Activated naive CD8-positive, alpha-beta T cell treated with anti-CD3 and anti-CD28 coated beads, Interleukin-2, amount 50 U/mL, for 24 hours (primary cell): ENCODE data around the gene NLRP1.
"Not testable (repeated sequence)": the region's sequence is repeated elsewhere in the genome, so short reads cannot be mapped to it uniquely, and the experiment has no call there.

Experiments used
- ATAC-seq: fragments of 150-1000 bp; cut with Tn5 transposase; one replicate; pipeline ENCODE4 v1.10.0; 2021
- DNase-seq: peaks from one replicate; pipeline ENCODE4 v3.0.0; 2021
- H3K27ac Mint-ChIP-seq: one replicate; pipeline ENCODE4 v1.8.0; 2021; ENCODE audit warnings: mild to moderate bottlenecking, mixed read lengths
- H3K27me3 Mint-ChIP-seq: one replicate; pipeline ENCODE4 v1.8.0; 2021; ENCODE audit warnings: mixed read lengths
- H3K36me3 Mint-ChIP-seq: one replicate; pipeline ENCODE4 v1.8.0; 2021; ENCODE audit warnings: low read depth, mixed read lengths
- H3K4me1 Mint-ChIP-seq: one replicate; pipeline ENCODE4 v1.8.0; 2021; ENCODE audit warnings: mixed read lengths
- H3K4me3 Mint-ChIP-seq: one replicate; pipeline ENCODE4 v1.8.0; 2021; ENCODE audit warnings: mild to moderate bottlenecking, moderate library complexity, mixed read lengths
- H3K9me3 Mint-ChIP-seq: one replicate; pipeline ENCODE4 v1.8.0; 2021; ENCODE audit warnings: mixed read lengths

The NLRP1 gene

DNA sequence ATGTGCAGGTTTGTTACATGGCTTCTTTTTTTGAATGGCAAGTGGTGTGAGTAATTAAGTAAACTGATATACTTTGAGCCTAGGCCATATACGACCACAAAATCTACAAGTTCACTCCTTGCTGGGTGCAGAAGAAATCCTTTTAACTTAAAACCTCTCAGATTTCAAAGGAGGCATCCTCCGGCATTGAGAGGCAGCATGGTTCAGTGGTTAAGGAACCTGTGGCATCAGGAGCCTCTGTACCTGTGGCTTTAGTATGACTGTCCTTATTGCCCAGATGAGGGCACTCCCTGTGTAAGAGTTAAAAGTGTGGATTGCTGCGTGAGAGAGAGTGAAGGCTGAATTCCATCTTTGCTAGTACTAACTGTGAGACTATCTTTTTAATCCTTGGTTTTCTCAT lies 3.3 kb downstream of the NLRP1 start:
- Mint-ChIP-seq H3K4me3 (no peak overlapping the region), H3K9me3 (peaks cover 7% of the 10 kb centered on the region), H3K4me1 (peaks cover 77% of the 10 kb centered on the region), H3K36me3 (peaks cover 40% of the 10 kb centered on the region), H3K27ac (no peak overlapping the region), H3K27me3 (no peaks in the 10 kb centered on the region)
- DNase-seq, result no peak
- ATAC-seq, result no peak

DNA sequence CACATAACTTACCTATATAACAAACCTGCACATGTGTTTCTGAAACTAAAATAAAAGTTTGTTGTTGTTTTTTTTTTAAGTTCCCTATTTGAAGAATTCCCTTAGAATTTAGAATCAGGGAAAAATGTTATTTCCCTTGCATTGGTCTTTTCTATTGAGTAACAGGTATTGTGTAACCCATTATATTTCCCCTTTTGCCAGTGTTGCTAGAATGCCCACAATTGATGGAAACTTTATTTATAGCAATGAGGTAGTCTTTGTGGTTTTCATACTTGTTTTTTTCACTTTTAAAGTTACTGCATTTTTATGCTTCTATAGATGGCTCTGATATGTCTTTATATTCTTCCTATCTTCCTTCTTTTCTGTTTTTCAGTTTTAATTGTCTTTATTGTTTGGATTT lies 3.9 kb downstream of the NLRP1 start:
- Mint-ChIP-seq H3K9me3 (peaks cover 7% of the 10 kb centered on the region), H3K27me3 (no peaks in the 10 kb centered on the region), H3K36me3 (peaks cover 42% of the 10 kb centered on the region), H3K4me3 (no peak overlapping the region), H3K27ac (peak overlapping the region; percentile 8), H3K4me1 (peaks cover 76% of the 10 kb centered on the region)
- ATAC-seq (no peak), DNase-seq (no peak)

DNA sequence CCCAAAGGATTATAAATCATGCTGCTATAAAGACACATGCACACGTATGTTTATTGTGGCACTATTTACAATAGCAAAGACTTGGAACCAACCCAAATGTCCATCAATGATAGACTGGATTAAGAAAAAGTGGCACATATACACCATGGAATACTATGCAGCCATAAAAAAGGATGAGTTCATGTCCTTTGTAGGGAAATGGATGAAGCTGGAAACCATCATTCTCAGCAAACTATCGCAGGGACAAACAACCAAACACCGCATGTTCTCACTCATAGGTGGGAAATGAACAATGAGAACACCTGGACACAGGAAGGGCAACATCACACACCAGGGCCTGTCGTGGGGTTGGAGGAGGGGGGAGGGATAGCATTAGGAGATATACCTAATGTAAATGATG lies 5.5 kb downstream of the NLRP1 start:
- H3K27me3 Mint-ChIP-seq, DNase-seq, ATAC-seq, H3K4me3 Mint-ChIP-seq, H3K9me3 Mint-ChIP-seq, H3K27ac Mint-ChIP-seq: not testable (repeated sequence)
- peaks cover 51% of the 10 kb centered on the region for H3K36me3 Mint-ChIP-seq
- peaks cover 64% of the 10 kb centered on the region for H3K4me1 Mint-ChIP-seq

DNA sequence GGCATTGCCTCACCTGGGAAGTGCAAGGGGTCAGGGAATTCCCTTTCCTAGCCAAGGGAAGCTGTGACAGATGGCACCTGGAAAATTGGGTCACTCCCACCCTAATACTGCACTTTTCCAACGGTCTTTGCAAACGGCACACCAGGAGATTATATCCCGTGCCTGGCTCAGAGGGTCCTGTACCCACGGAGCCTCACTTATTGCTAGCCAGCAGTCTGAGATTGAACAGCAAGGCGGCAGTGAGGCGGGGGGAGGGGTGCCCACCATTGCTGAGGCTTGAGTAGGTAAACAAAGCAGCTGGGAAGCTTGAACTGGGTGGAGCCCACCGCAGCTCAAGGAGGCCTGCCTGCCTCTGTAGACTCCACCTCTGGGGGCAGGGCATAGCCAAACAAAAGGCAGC lies 11.3 kb downstream of the NLRP1 start:
- not testable (repeated sequence) for H3K4me3 Mint-ChIP-seq, ATAC-seq, H3K27me3 Mint-ChIP-seq, DNase-seq, H3K27ac Mint-ChIP-seq, H3K9me3 Mint-ChIP-seq
- Mint-ChIP-seq H3K36me3 (peaks cover 58% of the 10 kb centered on the region), H3K4me1 (peaks cover 45% of the 10 kb centered on the region)

DNA sequence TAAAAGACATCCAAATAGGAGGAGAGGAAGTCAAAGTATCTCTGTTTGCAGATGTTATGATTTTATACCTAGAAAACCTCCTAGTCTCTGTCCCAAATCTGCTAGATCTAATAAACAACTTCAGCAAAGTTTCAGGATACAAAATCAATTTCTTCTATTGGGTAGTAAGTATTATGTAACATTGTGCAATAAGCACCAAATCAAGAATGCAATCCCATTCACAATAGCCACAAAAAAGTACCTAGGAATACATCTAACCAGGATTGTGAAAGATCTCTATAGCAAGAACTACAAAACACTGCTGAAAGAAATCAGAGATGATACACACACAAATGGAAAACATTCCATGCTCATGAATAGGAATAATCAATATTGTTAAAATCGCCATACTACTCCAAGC lies 13.0 kb downstream of the NLRP1 start:
- Mint-ChIP-seq H3K4me3 (no peak overlapping the region), H3K4me1 (peaks cover 37% of the 10 kb centered on the region), H3K27me3 (no peaks in the 10 kb centered on the region), H3K27ac (no peak overlapping the region), H3K36me3 (peaks cover 60% of the 10 kb centered on the region), H3K9me3 (no peaks in the 10 kb centered on the region)
- DNase-seq, result no peak
- ATAC-seq, result no peak

DNA sequence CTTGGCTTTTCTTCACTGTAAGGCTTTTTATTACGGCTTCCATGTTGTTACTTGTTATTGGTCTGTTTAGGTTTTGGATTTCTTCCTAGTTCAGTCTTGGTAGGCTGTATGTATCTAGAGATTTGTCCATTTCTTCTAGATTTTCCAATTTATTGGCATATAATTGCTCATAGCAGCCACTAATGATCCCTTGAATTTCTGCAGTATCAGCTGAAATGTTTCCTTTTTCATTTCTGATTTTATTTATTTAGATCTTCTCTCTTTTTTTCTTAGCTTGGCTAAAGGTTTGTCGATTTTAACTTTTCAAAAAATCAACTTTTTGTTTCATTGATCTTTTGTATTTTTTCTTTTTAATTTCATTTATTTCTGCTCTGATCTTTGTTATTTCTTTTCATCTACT lies 18.5 kb downstream of the NLRP1 start:
- ATAC-seq (no peak), DNase-seq (no peak)
- Mint-ChIP-seq H3K36me3 (peaks cover 28% of the 10 kb centered on the region), H3K27me3 (no peaks in the 10 kb centered on the region), H3K4me3 (no peak overlapping the region), H3K4me1 (peaks cover 35% of the 10 kb centered on the region), H3K27ac (no peak overlapping the region), H3K9me3 (peaks cover 9% of the 10 kb centered on the region)

DNA sequence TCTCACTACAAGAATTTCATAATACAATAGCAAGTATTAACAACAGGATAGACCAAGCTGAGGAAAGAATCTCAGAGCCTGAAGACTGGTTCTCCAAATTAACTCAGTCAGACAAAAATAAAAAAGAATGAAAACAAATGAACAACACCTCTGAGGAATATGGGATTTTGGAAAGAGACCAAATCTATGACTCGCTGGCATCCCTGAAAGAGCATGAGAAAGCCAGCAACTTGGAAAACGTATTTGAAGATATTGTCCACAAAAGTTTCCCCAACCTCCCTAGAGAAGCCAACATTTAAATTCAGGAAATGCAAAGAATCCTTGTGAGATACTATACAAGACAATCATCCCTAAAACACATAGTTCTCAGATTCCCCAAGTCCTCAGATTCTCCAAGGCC lies 20.9 kb downstream of the NLRP1 start:
- Mint-ChIP-seq H3K27me3 (no peaks in the 10 kb centered on the region), H3K4me1 (peaks cover 22% of the 10 kb centered on the region), H3K27ac (no peak overlapping the region), H3K9me3 (peaks cover 9% of the 10 kb centered on the region), H3K36me3 (peaks cover 27% of the 10 kb centered on the region), H3K4me3 (no peak overlapping the region)
- no peak for DNase-seq
- ATAC-seq, result no peak

DNA sequence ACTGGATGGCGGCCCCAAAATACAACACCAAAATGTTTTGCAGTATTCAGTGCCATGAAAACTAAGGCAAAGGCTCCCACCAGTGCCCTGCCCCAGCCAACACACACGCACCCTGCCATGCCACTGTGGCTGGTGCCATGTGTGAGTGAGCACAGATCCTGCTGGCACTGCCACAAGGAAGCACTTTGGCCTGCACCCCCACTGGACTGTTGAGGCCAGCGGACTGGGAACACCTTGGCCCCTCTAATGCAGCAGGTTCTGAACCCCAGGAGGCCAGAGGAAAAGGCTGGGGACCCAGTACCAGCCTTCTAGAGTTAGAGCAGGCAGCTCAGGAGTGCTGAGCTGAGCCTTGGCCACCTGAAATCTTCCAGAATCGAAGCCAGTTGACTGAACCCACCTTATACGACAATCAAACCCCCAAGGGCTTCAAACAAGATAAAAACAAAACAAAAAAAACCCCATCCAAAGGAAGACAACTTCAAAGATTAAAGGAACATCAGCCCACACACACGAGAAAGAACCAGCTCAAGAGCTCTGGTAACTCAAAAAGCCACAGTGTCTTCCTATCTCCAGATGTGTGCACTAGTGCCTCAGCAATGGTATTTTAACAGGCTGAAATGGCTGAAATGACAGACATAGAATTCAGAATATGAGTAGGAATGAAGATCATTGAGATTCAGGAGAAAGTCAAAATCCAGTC lies 21.5 kb downstream of the NLRP1 start:
- H3K4me3 Mint-ChIP-seq, result no peak overlapping the region
- peaks cover 9% of the 10 kb centered on the region for H3K9me3 Mint-ChIP-seq
- H3K36me3 Mint-ChIP-seq, result peaks cover 27% of the 10 kb centered on the region
- H3K27me3 Mint-ChIP-seq, result no peaks in the 10 kb centered on the region
- no peak for DNase-seq
- ATAC-seq, result no peak
- H3K4me1 Mint-ChIP-seq, result peaks cover 22% of the 10 kb centered on the region
- peak overlapping the region; percentile 79 for H3K27ac Mint-ChIP-seq

DNA sequence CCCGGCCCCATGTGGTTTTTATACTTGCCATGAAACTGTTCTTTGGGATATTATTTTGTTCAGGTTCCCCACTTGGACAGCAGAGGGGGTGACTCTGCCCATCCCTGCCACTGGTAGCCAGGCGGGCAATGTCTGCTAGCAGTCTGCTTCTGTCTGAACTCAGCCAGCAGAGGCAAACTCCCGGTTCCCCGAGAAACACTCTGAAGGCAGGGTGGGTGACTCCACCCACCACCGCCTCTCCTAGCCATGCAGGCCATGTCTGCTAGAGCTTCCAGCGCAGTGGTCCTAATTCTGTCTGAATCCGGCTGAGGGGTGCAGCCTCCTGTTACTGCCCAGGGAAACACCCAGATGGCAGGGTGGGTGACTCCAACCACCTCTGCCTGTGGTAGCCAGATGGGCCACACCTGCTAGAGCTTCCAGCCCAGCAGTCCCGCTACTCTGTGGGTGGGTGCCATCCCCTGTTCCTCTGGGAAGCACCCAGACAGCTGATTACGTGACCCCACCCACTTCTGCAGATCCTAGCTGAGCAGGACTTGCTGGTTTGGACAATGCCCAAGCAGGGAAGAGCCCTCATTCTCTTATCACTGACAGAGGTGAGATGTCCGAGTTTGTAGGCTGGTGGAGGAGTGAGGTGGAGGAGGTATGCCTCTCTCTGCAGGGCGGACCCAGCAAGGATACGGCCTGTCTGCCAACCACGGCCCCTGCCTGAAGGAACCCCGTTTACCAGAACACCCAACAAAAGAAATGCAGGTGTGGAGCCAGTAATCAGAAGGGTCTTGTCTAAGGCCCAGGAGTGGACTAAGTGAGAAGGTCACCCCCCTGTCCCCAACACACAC lies 22.4 kb downstream of the NLRP1 start:
- DNase-seq (no peak), ATAC-seq (no peak)
- H3K27ac Mint-ChIP-seq, result no peak overlapping the region
- H3K36me3 Mint-ChIP-seq, result peaks cover 25% of the 10 kb centered on the region
- H3K4me3 Mint-ChIP-seq, result no peak overlapping the region
- peaks cover 9% of the 10 kb centered on the region for H3K9me3 Mint-ChIP-seq
- H3K27me3 Mint-ChIP-seq, result no peaks in the 10 kb centered on the region
- peaks cover 22% of the 10 kb centered on the region for H3K4me1 Mint-ChIP-seq

DNA sequence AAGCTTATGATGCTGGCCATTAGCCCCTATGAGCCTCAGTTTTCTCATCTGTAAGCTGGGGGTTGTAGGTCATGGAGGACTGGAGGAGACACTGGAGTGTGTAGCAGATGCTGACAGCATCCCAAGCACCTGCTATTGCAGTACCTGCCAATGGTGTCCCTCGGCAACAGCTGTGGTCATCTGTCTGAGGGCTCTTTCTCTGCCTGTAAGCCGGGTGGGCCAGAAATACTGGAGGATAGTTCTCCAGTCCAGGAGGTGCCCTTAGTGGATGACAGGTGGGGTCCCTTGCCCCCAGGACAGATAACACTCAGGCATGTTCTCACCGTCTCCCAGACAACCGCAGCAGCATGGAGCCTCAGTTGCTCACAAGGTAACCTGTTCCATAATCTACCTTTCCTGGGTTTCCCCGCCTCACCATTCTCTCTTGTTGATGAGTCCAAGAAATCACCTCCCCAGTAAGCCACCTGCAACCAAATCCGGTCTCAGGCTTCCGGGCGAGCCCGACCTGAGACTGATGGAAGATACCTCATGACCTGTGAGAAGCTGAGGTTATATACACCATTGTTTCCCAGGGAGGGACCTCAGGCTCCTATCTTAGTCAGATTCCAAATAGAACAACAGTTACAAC lies 23.8 kb downstream of the NLRP1 start:
- Mint-ChIP-seq H3K4me1 (peaks cover 20% of the 10 kb centered on the region), H3K9me3 (peaks cover 9% of the 10 kb centered on the region), H3K4me3 (no peak overlapping the region), H3K36me3 (peaks cover 23% of the 10 kb centered on the region), H3K27ac (no peak overlapping the region), H3K27me3 (no peaks in the 10 kb centered on the region)
- DNase-seq (no peak), ATAC-seq (no peak)

DNA sequence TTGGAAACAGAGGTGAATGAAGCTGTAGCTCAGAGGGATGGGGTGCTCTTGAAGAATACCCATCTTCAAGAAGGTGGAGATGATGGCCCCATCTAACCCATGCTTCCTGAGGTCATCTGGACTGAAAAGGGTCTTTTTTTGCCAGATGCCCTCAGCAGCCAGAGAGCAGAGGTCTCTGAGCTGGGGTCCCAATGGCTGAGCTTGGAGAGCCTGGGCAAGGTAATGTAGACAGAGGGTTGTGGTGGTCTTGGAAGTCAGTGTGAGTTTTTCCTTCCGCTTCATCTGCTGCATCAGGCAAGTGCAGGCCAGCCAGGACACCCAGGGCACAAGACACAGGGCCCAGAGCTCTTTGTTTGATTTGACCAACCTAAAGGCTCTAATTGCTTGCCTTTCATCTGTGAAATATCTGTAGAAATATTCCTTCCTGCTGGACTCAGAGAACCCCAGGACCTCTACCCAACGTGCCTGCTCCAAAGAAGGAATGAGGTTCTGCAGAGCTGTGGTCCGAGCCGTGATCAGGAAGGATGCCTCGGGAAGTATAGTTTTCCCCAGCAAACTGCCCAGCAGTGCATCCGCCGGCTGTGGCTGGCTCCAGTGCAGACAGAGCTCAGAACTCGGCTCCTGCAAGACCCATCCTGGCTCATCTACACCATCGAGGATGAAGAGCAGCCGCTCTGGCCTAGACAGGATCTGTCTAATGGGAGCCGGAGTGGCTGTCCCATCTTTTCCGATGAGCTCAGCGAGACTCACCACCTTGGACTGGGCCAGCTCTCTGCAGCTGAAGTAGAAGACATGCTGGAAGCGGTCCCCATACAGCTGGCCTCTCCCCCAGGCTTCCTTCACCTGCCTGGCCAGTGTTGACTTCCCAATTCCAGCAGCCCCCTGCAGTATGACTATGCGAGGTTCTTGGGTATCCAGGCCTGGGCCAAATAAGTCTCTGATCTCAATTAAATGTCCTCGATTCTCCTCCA lies 25.2 kb downstream of the NLRP1 start:
- Mint-ChIP-seq H3K9me3 (no peaks in the 10 kb centered on the region), H3K27ac (peak overlapping the region; percentile 14), H3K4me1 (peaks cover 14% of the 10 kb centered on the region), H3K36me3 (peaks cover 28% of the 10 kb centered on the region), H3K27me3 (no peaks in the 10 kb centered on the region), H3K4me3 (no peak overlapping the region)
- DNase-seq (no peak), ATAC-seq (no peak)

DNA sequence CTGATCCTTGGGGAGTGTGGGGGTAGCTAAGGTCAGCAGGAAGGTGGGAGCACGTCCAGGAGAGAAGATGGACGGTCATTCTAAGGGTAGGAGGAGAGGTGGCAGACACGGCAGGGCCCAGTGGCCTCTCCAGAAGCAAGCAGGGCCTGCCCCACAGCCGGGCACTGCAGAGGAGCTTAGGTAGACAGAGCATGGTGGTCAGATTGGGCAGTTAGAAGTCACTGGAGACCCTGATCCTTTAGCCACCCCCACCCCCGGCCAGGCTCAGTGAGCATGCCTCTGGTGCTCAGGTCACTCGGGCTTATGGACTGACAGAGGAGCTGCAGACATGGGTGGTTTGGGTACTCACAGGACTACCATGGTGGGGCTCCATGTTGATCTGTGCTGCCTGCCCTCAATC lies 26.3 kb downstream of the NLRP1 start:
- Mint-ChIP-seq H3K36me3 (peaks cover 28% of the 10 kb centered on the region), H3K4me1 (peaks cover 6% of the 10 kb centered on the region), H3K27ac (no peak overlapping the region), H3K27me3 (no peaks in the 10 kb centered on the region), H3K9me3 (no peaks in the 10 kb centered on the region), H3K4me3 (no peak overlapping the region)
- ATAC-seq (no peak), DNase-seq (no peak)

DNA sequence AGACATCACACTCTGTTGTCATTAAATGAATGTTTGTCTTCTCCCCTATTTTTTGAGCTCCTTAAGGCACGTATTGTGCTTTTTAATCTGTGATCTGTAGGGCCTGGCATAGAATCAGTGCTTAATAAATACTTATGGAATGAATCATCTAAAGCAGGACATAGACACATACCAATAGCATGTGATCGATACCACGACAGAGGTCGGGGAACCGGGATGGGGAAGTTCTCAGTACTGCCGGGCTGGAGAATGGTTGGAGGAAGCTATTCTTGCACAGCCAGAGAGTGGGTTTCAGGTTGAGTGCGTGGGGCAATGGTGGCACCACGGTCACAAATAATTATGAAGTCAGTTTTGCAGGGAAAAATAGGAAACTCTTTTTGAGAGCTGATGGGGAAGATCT lies 26.8 kb downstream of the NLRP1 start:
- H3K27ac Mint-ChIP-seq, result no peak overlapping the region
- DNase-seq, result no peak
- H3K4me3 Mint-ChIP-seq, result no peak overlapping the region

DNA sequence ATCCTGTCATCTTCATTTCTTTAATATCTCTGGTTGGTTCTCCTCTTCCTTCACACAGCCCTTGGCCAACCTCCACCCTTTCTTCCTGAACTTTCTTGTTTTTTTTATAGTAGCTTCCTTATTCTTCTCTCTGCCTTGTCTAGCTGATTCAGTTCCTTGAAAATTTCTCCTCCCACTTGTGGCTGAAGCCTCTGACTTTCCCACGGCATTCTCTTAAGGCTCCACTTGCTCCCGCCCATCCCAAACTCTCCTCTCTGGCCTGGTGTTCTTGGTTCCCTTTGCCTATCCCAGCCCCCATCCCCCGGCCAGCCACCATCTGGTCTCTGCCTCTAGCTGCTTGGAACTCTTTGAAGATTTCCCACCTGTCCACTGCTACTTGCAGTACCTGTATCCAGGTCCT lies 29.1 kb downstream of the NLRP1 start:
- no peak for DNase-seq
- no peaks in the 10 kb centered on the region for H3K9me3 Mint-ChIP-seq
- peaks cover 40% of the 10 kb centered on the region for H3K36me3 Mint-ChIP-seq
- H3K27ac Mint-ChIP-seq, result no peak overlapping the region
- H3K27me3 Mint-ChIP-seq, result no peaks in the 10 kb centered on the region
- ATAC-seq, result no peak
- no peak overlapping the region for H3K4me3 Mint-ChIP-seq
- peaks cover 3% of the 10 kb centered on the region for H3K4me1 Mint-ChIP-seq

More for the DNA sequence above, 26.8 kb downstream of the NLRP1 start:
- peaks cover 32% of the 10 kb centered on the region for H3K36me3 Mint-ChIP-seq
- ATAC-seq, result no peak
- H3K9me3 Mint-ChIP-seq, result no peaks in the 10 kb centered on the region
- H3K27me3 Mint-ChIP-seq, result no peaks in the 10 kb centered on the region
- H3K4me1 Mint-ChIP-seq, result peaks cover 3% of the 10 kb centered on the region
